Sigmoid colon (tissue), 7 donors: ENCODE measurements around the gene MUC22. TPM values are rescaled to one million over a fixed set of nuclear protein-coding genes. Genes with fewer than 3 reads are reported as not detected.
"Not testable (repeated sequence)": the region's sequence is repeated elsewhere in the genome, so short reads cannot be mapped to it uniquely, and the experiment has no call there.

Experiments
- DNase-seq: peaks from one replicate; pipeline ENCODE4 v3.0.0-alpha.2; 2019
- H3K27ac ChIP-seq, 4 donors: fragments of 200-600 bp; sonication (generic); one replicate each; pipeline ENCODE4 v1.5.1; 2016 to 2019; ENCODE audit warnings: mild to moderate bottlenecking in 1 of 4
- H3K27me3 ChIP-seq, 3 donors: fragments of 200-600 bp; sonication (generic); one replicate each; pipeline ENCODE4 v1.5.1; 2019; ENCODE audit warnings: mild to moderate bottlenecking in 1 of 3
- H3K36me3 ChIP-seq, 4 donors: fragments of 200-600 bp; sonication (generic); one replicate each; pipeline ENCODE4 v1.5.1; 2016 to 2019
- H3K4me1 ChIP-seq, 4 donors: fragments of 200-600 bp; sonication (generic); one replicate each; pipeline ENCODE4 v1.5.1; 2017 to 2019
- H3K4me3 ChIP-seq, 4 donors: fragments of 200-600 bp; sonication (generic); one replicate each; pipeline ENCODE4 v1.5.1; 2017 to 2019; ENCODE audit warnings: mild to moderate bottlenecking in 2 of 4, moderate library complexity in 1 of 4
- H3K9me3 ChIP-seq, 4 donors: fragments of 200-600 bp in 3 of 4; sonication (generic) in 3 of 4; one replicate each; pipeline versions ENCODE4 v1.5.1 to v1.6.1; 2013 to 2019
- EP300 ChIP-seq, 4 donors: sonication (generic); formaldehyde crosslinking; IDR thresholded peaks; one replicate each; pipeline ENCODE4 v1.6.1; 2017; ENCODE audit warnings: antibody characterized with exemption in 4 of 4
- POLR2A ChIP-seq, 2 donors: fragments of 450-650 bp; IDR thresholded peaks; one replicate each; pipeline ENCODE4 v1.6.1; 2016; ENCODE audit warnings: antibody characterized with exemption in 2 of 2, mild to moderate bottlenecking in 2 of 2, moderate library complexity in 2 of 2
- POLR2AphosphoS5 ChIP-seq, 4 donors: sonication (generic); formaldehyde crosslinking; IDR thresholded peaks; one replicate each; pipeline ENCODE4 v1.6.1; 2017; ENCODE audit warnings: antibody characterized with exemption in 4 of 4
- WGBS, 2 donors: extraction: QIAGEN DNeasy Blood & Tissue Kit; methylation state at CpG; one replicate each; pipeline ENCODE4 v1.1.7; 2013; 5-methylcytosine and 5-hydroxymethylcytosine counted together
- intact Hi-C: fragments of 100-400 bp; cut with DNase I; formaldehyde crosslinking; loops from one replicate; pipeline ENCODE4 v1.15.1; 2023
- polyA plus RNA-seq, 3 donors: library from polyadenylated mRNA; stranded (reverse); fragments of 200-250 nt; gene quantifications; one replicate each; pipeline ENCODE4 v1.2.3, GENCODE V29; 2013
- total RNA-seq, 4 donors: library from RNA; depleted of rRNA; stranded (reverse); fragments of >200 nt; gene quantifications; one replicate each; pipeline ENCODE4 v1.1.0, GENCODE V29; 2016
- TF ChIP-seq, protein P1 (sequence below), 4 experiments: fragments of 450-650 bp in 3 of 4; fragments of 200-600 bp in 1 of 4; IDR thresholded peaks; one replicate each; pipeline ENCODE4 v1.5.1; 2016 to 2019; ENCODE audit warnings: antibody characterized with exemption in 4 of 4, mild to moderate bottlenecking in 3 of 4, moderate library complexity in 2 of 4
- donor health status: healthy with polysubstance abuse.
- donor health status: Bipolar disorder and iron deficiency.
- donor health status: healthy.

Gene MUC22
- total and polyA plus RNA-seq, 7 donors, result not detected

DNA sequence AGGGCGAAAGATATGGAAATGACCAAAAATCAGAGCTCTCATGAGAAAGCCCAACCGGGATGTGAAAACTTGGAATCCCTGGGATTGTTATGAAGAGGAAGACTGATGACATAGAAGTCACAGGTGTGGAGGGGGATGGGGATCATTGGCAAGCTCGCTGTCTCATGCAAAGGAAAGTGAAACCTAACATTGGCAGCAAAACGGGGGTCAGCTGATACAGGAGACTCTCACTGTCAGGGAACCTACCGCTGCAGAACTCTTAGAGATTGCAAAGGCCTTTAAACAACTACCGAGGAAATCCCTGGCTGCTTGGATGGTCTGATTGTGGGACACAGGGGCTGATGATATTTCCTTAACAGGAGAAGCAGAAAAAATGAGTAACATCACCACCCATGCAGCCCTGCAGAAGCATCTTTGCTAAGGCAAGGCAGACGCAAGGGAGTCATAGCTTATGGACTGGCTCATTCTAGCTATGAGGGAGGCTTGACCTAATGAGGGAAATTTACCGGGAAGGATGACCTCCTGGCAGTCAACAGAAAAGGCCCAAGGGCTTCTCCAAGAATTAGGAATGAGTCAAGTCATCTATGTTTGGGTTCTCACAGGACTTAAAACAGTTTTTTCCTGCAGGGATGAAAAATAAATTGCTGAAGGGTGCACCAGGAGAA is 19.7 kb upstream of the MUC22 start:
- Histone ChIP-seq H3K4me1 (no peaks in the 10 kb centered on the region), H3K4me3 (no peak overlapping the region), H3K9me3 (no peaks in the 10 kb centered on the region), H3K27ac (no peak overlapping the region), H3K27me3 (no peaks in the 10 kb centered on the region), H3K36me3 (no peaks in the 10 kb centered on the region)
- WGBS, 2 donors, result 57 to 64% methylated on average over 8 of the region's 8 CpGs
- TF ChIP-seq, protein P1, sequence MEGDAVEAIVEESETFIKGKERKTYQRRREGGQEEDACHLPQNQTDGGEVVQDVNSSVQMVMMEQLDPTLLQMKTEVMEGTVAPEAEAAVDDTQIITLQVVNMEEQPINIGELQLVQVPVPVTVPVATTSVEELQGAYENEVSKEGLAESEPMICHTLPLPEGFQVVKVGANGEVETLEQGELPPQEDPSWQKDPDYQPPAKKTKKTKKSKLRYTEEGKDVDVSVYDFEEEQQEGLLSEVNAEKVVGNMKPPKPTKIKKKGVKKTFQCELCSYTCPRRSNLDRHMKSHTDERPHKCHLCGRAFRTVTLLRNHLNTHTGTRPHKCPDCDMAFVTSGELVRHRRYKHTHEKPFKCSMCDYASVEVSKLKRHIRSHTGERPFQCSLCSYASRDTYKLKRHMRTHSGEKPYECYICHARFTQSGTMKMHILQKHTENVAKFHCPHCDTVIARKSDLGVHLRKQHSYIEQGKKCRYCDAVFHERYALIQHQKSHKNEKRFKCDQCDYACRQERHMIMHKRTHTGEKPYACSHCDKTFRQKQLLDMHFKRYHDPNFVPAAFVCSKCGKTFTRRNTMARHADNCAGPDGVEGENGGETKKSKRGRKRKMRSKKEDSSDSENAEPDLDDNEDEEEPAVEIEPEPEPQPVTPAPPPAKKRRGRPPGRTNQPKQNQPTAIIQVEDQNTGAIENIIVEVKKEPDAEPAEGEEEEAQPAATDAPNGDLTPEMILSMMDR (IDR thresholded peaks at IDR 0.05), result no peak
- TF ChIP-seq POLR2A (IDR thresholded peaks at IDR 0.05) (no peak), EP300 (IDR thresholded peaks at IDR 0.05) (no peak), POLR2AphosphoS5 (IDR thresholded peaks at IDR 0.05) (no peak)
- intact Hi-C loops, result no loop called here
- DNase-seq, result no peak

DNA sequence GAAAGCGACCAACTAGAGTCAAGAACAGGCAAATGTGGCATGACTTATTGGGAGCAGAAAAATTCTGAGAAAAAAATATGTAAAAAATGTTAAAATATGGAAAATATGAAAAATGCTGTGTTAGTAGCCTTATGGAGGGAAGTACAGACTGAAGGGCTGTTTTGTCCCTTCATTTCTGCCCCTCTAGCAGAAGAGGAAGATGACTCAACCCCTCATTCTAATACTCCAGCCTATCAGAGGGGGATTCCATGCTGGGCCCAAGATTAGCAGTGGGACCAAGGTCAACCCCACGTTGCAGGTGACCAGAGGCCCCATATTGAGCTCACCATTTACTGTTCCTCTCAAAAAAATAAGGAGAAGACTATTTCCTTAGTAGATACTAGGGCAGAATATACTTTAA is 18.4 kb upstream of the MUC22 start:
- no peak overlapping the region for H3K4me3 ChIP-seq
- H3K27ac ChIP-seq, result no peak overlapping the region
- TF ChIP-seq POLR2A (IDR thresholded peaks at IDR 0.05), result no peak
- WGBS, 2 donors, result 77 to 82% methylated on average over 2 of the region's 2 CpGs
- intact Hi-C loops, result no loop called here
- DNase-seq, result no peak
- H3K27me3 ChIP-seq, result no peaks in the 10 kb centered on the region
- H3K4me1 ChIP-seq, result no peaks in the 10 kb centered on the region
- H3K36me3 ChIP-seq, result no peaks in the 10 kb centered on the region
- no peaks in the 10 kb centered on the region for H3K9me3 ChIP-seq

GRCh38 chr6:30997301-30997700 is 13.0 kb upstream of the MUC22 start:
- DNase-seq, result no peak
- 92 to 97% methylated on average over 2 of the region's 2 CpGs for WGBS, 2 donors
- no peak overlapping the region for H3K27ac ChIP-seq
- intact Hi-C loops, result no loop called here
- H3K4me3 ChIP-seq, result no peak overlapping the region
- H3K27me3 ChIP-seq, result no peaks in the 10 kb centered on the region
- TF ChIP-seq, protein P1 (IDR thresholded peaks at IDR 0.05), result no peak
- no peak for TF ChIP-seq EP300 (IDR thresholded peaks at IDR 0.05)
- TF ChIP-seq POLR2AphosphoS5 (IDR thresholded peaks at IDR 0.05), result no peak
- no peak for TF ChIP-seq POLR2A (IDR thresholded peaks at IDR 0.05)
- H3K36me3 ChIP-seq, result no peaks in the 10 kb centered on the region
- no peaks in the 10 kb centered on the region for H3K9me3 ChIP-seq
- H3K4me1 ChIP-seq, result no peaks in the 10 kb centered on the region

DNA sequence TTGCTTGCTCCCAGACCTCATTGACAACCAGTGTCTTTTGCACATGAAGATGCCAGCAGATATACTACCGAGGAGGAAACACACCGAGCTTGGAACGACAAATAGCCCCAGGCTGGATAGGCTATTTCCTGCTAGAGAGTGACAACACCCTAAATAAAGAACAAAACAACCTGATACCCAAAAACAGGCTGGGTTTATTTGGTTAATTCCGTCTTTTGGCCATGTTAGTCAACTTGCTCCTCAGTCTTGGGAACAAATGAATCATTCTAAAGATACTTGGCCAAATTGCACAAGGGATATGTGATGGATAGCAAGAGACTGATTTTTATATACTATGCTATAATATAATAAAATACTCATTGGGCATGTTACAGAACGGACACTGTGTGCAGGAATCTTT is 11.5 kb upstream of the MUC22 start:
- Histone ChIP-seq H3K4me1 (no peaks in the 10 kb centered on the region), H3K27me3 (no peaks in the 10 kb centered on the region), H3K4me3 (no peak overlapping the region), H3K36me3 (no peaks in the 10 kb centered on the region), H3K27ac (no peak overlapping the region), H3K9me3 (no peaks in the 10 kb centered on the region)
- intact Hi-C loops, result no loop called here
- TF ChIP-seq EP300 (IDR thresholded peaks at IDR 0.05) (no peak), POLR2AphosphoS5 (IDR thresholded peaks at IDR 0.05) (no peak), POLR2A (IDR thresholded peaks at IDR 0.05) (no peak)
- TF ChIP-seq, protein P1 (IDR thresholded peaks at IDR 0.05), result no peak
- no peak for DNase-seq
- 42 to 67% methylated on average over 5 of the region's 5 CpGs for WGBS, 2 donors

GRCh38 chr6:31000067-31000860 is 10.0 kb upstream of the MUC22 start:
- H3K4me3 ChIP-seq, H3K27ac ChIP-seq, H3K27me3 ChIP-seq, DNase-seq, intact Hi-C loops, H3K36me3 ChIP-seq, H3K9me3 ChIP-seq, H3K4me1 ChIP-seq: not testable (repeated sequence)
- WGBS, 2 donors, result 96% methylated on average over 38 to 39 of the region's 39 CpGs
